HepG2 (cell line): ENCODE results near the gene TALDO1. TPM values are rescaled to one million over a fixed set of nuclear protein-coding genes. Genes with fewer than 3 reads are reported as not detected.

Experiments used
- AGO1 ChIP-seq: fragments of 200-400 bp; formaldehyde crosslinking; IDR thresholded peaks from 2 replicates; pipeline ENCODE4 v1.6.1; 2017; ENCODE audit warnings: mild to moderate bottlenecking, low read depth, low read length, moderate library complexity; ENCODE audit not compliant: poor library complexity, severe bottlenecking
- DNMT3B ChIP-seq: conservative IDR thresholded peaks from 2 replicates; pipeline ENCODE4 v1.6.1; 2016; ENCODE audit warnings: missing biosample characterization, control low read depth
- FOSL1 ChIP-seq: sonication (generic); formaldehyde crosslinking; IDR thresholded peaks from 2 replicates; pipeline ENCODE4 v1.9.0; 2021; ENCODE audit warnings: missing genetic modification reagents, borderline replicate concordance
- GTF2F1 ChIP-seq: fragments of 150-350 bp; IDR thresholded peaks from 2 replicates; pipeline ENCODE4 v1.6.1; 2014; ENCODE audit warnings: low read length
- KLF6 ChIP-seq: IDR thresholded peaks from 2 replicates; pipeline ENCODE4 v1.8.0; 2016; ENCODE audit warnings: missing biosample characterization, missing genetic modification reagents
- MBNL3 ChIP-seq: fragments of 250-450 bp; sonication (Bioruptor Pico); conservative IDR thresholded peaks from 2 replicates; pipeline ENCODE4 v1.8.0; 2022; ENCODE audit warnings: mild to moderate bottlenecking, inconsistent platforms
- MTF1 ChIP-seq: sonication (generic); formaldehyde crosslinking; IDR thresholded peaks from 2 replicates; pipeline ENCODE4 v1.5.0; 2020; ENCODE audit warnings: missing genetic modification reagents
- MXD1 ChIP-seq: sonication (generic); formaldehyde crosslinking; IDR thresholded peaks from 2 replicates; pipeline ENCODE4 v1.4.0; 2020; ENCODE audit warnings: mild to moderate bottlenecking, missing genetic modification reagents
- PRDM15 ChIP-seq: sonication (generic); formaldehyde crosslinking; IDR thresholded peaks from 2 replicates; pipeline ENCODE4 v1.4.0; 2020; ENCODE audit warnings: missing genetic modification reagents
- PRDM4 ChIP-seq: sonication (generic); formaldehyde crosslinking; IDR thresholded peaks from 2 replicates; pipeline ENCODE4 v1.9.0; 2021; ENCODE audit warnings: missing genetic modification reagents, borderline replicate concordance
- PRPF4 ChIP-seq: fragments of 200-400 bp; formaldehyde crosslinking; IDR thresholded peaks from 2 replicates; pipeline ENCODE4 v1.6.1; 2016; ENCODE audit warnings: low read length, low read depth; ENCODE audit not compliant: poor library complexity, severe bottlenecking
- SKI ChIP-seq: fragments of 450-650 bp; IDR thresholded peaks from one replicate; pipeline ENCODE4 v1.6.1; 2018; ENCODE audit warnings: mild to moderate bottlenecking; ENCODE audit not compliant: partially characterized antibody
- SNAI1 ChIP-seq: sonication (generic); formaldehyde crosslinking; IDR thresholded peaks from 2 replicates; pipeline ENCODE4 v1.5.0; 2020; ENCODE audit warnings: mild to moderate bottlenecking, missing genetic modification reagents, borderline replicate concordance
- STAG1 ChIP-seq: sonication (generic); formaldehyde crosslinking; IDR thresholded peaks from 2 replicates; pipeline ENCODE4 v1.4.0; 2020; ENCODE audit warnings: missing genetic modification reagents
- THAP11 ChIP-seq: IDR thresholded peaks from 2 replicates; pipeline ENCODE4 v1.6.1; 2016; ENCODE audit warnings: missing biosample characterization, missing genetic modification reagents
- THRA ChIP-seq: sonication (generic); formaldehyde crosslinking; IDR thresholded peaks from 2 replicates; pipeline ENCODE4 v1.4.0; 2020; ENCODE audit warnings: missing genetic modification reagents, borderline replicate concordance
- TP53 ChIP-seq: sonication (generic); formaldehyde crosslinking; conservative IDR thresholded peaks from 2 replicates; pipeline ENCODE4 v1.4.0; 2020; ENCODE audit warnings: missing genetic modification reagents
- ZNF552 ChIP-seq: sonication (generic); formaldehyde crosslinking; IDR thresholded peaks from 2 replicates; pipeline ENCODE4 v1.9.0; 2022; ENCODE audit warnings: missing genetic modification reagents, mild to moderate bottlenecking, borderline replicate concordance
- ZNF761 ChIP-seq: sonication (generic); formaldehyde crosslinking; conservative IDR thresholded peaks from 2 replicates; pipeline ENCODE4 v1.4.0; 2020; ENCODE audit warnings: mild to moderate bottlenecking, missing genetic modification reagents
- ZNF772 ChIP-seq: sonication (generic); formaldehyde crosslinking; IDR thresholded peaks from 2 replicates; pipeline ENCODE4 v1.5.0; 2020; ENCODE audit warnings: mild to moderate bottlenecking, missing genetic modification reagents
- ZSCAN21 ChIP-seq: sonication (generic); formaldehyde crosslinking; IDR thresholded peaks from 2 replicates; pipeline ENCODE4 v1.8.0; 2022; ENCODE audit warnings: mild to moderate bottlenecking, missing genetic modification reagents, moderate library complexity, borderline replicate concordance
- polyA plus RNA-seq, 8 experiments: library from polyadenylated mRNA; depleted of rRNA in 3 of 8; stranded (reverse) in 7 of 8; unstranded in 1 of 8; fragments of >200 nt; fragmentation: Illumina TruSeq in 4 of 8; extraction: Trizol in 4 of 8; gene quantifications; 2 replicates each; pipeline versions ENCODE4 v1.2.1 to v1.2.3, GENCODE V29; 2011 to 2016; ENCODE audit warnings: low read depth in 4 of 8, missing spikeins in 1 of 8, mixed read lengths in 1 of 8; ENCODE audit not compliant: insufficient read depth in 1 of 8
- total RNA-seq, 5 experiments: library from RNA; depleted of rRNA; stranded (reverse); fragments of >200 nt; fragmentation: Illumina TruSeq; extraction: Trizol; gene quantifications; 2 replicates each; pipeline ENCODE4 v1.2.3, GENCODE V29; 2016; ENCODE audit warnings: low read depth in 1 of 5

Gene TALDO1
- total and polyA plus RNA-seq, 2 of the 13 experiments (the other 11 are each of a cell fraction or from before 2014, with no cell fraction given): 107 to 240 TPM

GRCh38 chr11:727859-728748 lies 19.2 kb upstream of the TALDO1 start (continued):
- TF ChIP-seq PRDM15: no peak
- no peak for TF ChIP-seq KLF6 (CRISPR knock-in tag)
- TF ChIP-seq PRPF4: no peak
- peak; percentile 51; the same call in 1 of the 2 replicates for TF ChIP-seq MXD1 (CRISPR knock-in tag)
- no peak for TF ChIP-seq FOSL1 (CRISPR knock-in tag)
- peak; percentile 77; the same call in 1 of the 2 replicates for TF ChIP-seq THRA
- 0 out of 2 replicates have a peak, but pooled peaks have one; percentile 23 for TF ChIP-seq TP53 (CRISPR knock-in tag)
- no peak for TF ChIP-seq PRDM4 (CRISPR knock-in tag)
- TF ChIP-seq GTF2F1: no peak
- no peak for TF ChIP-seq ZNF552
- TF ChIP-seq SNAI1: peak; percentile 76; the same call in 1 of the 2 replicates
- TF ChIP-seq AGO1: peak; percentile 71
- TF ChIP-seq MTF1 (CRISPR knock-in tag): no peak
- TF ChIP-seq SKI: peak; percentile 66
- TF ChIP-seq THAP11: peak; percentile 61; the same call in 1 of the 2 replicates
- TF ChIP-seq ZNF761 (CRISPR knock-in tag): no peak
- TF ChIP-seq ZSCAN21 (CRISPR knock-in tag): peak; percentile 82; the same call in 1 of the 2 replicates
- no peak for TF ChIP-seq MBNL3 (CRISPR knock-in tag)
- TF ChIP-seq DNMT3B (CRISPR knock-in tag): no peak
- peak; percentile 85 for TF ChIP-seq STAG1 (CRISPR knock-in tag)
- TF ChIP-seq ZNF772 (CRISPR knock-in tag): no peak
